A549 (cell line): ENCODE data around the gene CAMKMT. TPM values are rescaled to one million over a fixed set of nuclear protein-coding genes. Genes with fewer than 3 reads are reported as not detected.

Experiments
- ATAC-seq, 2 experiments: fragments of 200-7000 bp in 1 of 2; fragments of >200 bp in 1 of 2; cut with Nextera tagmentation in 1 of 2; cut with Tn5 transposase in 1 of 2; 3 replicates each; pipeline versions ENCODE4 v1.8.0 to v1.9.1; 2018 to 2020; ENCODE audit warnings: mild to moderate bottlenecking in 1 of 2, moderate library complexity in 1 of 2
- CTCF ChIA-PET: fragments of 300-600 bp; sonication (Branson Sonifier 250); formaldehyde crosslinking; extraction: SDS; loops from one replicate; lab custom pipeline; 2021; ENCODE audit warnings: antibody characterized with exemption, inconsistent platforms; lab: Yijun Ruan, JAX
- POLR2A ChIA-PET: fragments of 350-600 bp; formaldehyde crosslinking; extraction: SDS; loops from one replicate; lab custom pipeline; 2021; ENCODE audit warnings: antibody characterized with exemption, inconsistent platforms; lab: Yijun Ruan, JAX
- DNase-seq, 2 experiments: peaks; one replicate each; pipeline versions ENCODE4 v3.0.0 to v3.0.0-alpha.2; 2011 to 2016; ENCODE audit warnings: low read depth in 1 of 2, low spot score in 1 of 2
- FAIRE-seq: peaks from 2 replicates; lab custom pipeline; 2011; peaks lifted over from hg19 to GRCh38; lab: Jason Lieb, UNC
- H3K27ac ChIP-seq, 2 experiments: fragments of >200 bp; sonication (Bioruptor Twin); formaldehyde crosslinking; 3 replicates each; pipeline ENCODE4 v1.5.1; 2016 to 2017
- H3K4me1 ChIP-seq: fragments of >200 bp; sonication (Bioruptor Twin); formaldehyde crosslinking; 3 replicates; pipeline ENCODE4 v1.6.1; 2016
- H3K4me2 ChIP-seq: fragments of >200 bp; sonication (Bioruptor Twin); formaldehyde crosslinking; 3 replicates; pipeline ENCODE4 v1.6.1; 2016
- H3K4me3 ChIP-seq: fragments of >200 bp; sonication (Bioruptor Twin); formaldehyde crosslinking; 3 replicates; pipeline ENCODE4 v1.5.1; 2016
- H3K9me3 ChIP-seq: fragments of >200 bp; sonication (Bioruptor Twin); formaldehyde crosslinking; 3 replicates; pipeline ENCODE4 v1.6.1; 2016
- CBX2 ChIP-seq: fragments of 200-600 bp; sonication (generic); IDR thresholded peaks from 2 replicates; pipeline ENCODE4 v1.6.1; 2016; ENCODE audit warnings: low read depth, mild to moderate bottlenecking, borderline replicate concordance
- CEBPB ChIP-seq, 2 experiments: fragments of >200 bp in 1 of 2; sonication (Bioruptor Twin) in 1 of 2; formaldehyde crosslinking in 1 of 2; IDR thresholded peaks; 2 replicates each; pipeline ENCODE4 v1.6.1; 2012 to 2016
- CHD2 ChIP-seq: fragments of 150-350 bp; IDR thresholded peaks from 2 replicates; pipeline ENCODE4 v1.6.1; 2014; ENCODE audit warnings: low read length; ENCODE audit not compliant: partially characterized antibody
- FOSL2 ChIP-seq, 2 experiments: fragments of 450-650 bp in 1 of 2; fragments of >200 bp in 1 of 2; sonication (Bioruptor Twin) in 1 of 2; formaldehyde crosslinking; IDR thresholded peaks; 2 replicates each; pipeline versions ENCODE4 v1.5.0 to v1.6.1; 2016 to 2020; ENCODE audit warnings: mild to moderate bottlenecking in 1 of 2, moderate library complexity in 1 of 2
- FOXS1 ChIP-seq: fragments of 250-450 bp; sonication (Bioruptor Pico); IDR thresholded peaks from 2 replicates; pipeline ENCODE4 v1.5.0; 2020; ENCODE audit warnings: mild to moderate bottlenecking, moderate library complexity
- GATA3 ChIP-seq: IDR thresholded peaks from 2 replicates; pipeline ENCODE4 v1.6.1; 2012; ENCODE audit warnings: borderline replicate concordance
- HEYL ChIP-seq: fragments of 250-450 bp; sonication (Bioruptor Pico); IDR thresholded peaks from 2 replicates; pipeline ENCODE4 v1.8.0; 2021; ENCODE audit warnings: mild to moderate bottlenecking, moderate library complexity
- HOXA7 ChIP-seq: fragments of 250-450 bp; sonication (Bioruptor Pico); IDR thresholded peaks from 2 replicates; pipeline ENCODE4 v1.5.0; 2020; ENCODE audit warnings: mild to moderate bottlenecking, moderate library complexity
- HOXB13 ChIP-seq: fragments of 250-450 bp; sonication (Bioruptor Pico); IDR thresholded peaks from 2 replicates; pipeline ENCODE4 v1.5.0; 2020; ENCODE audit warnings: low read depth, mild to moderate bottlenecking, moderate library complexity
- JUN ChIP-seq, 2 experiments: fragments of >200 bp; sonication (Bioruptor Twin); formaldehyde crosslinking; IDR thresholded peaks; 2 replicates in 1 of 2; 3 replicates in 1 of 2; pipeline ENCODE4 v1.6.1; 2016 to 2017
- KDM1A ChIP-seq: fragments of 200-600 bp; sonication (generic); IDR thresholded peaks from 2 replicates; pipeline ENCODE4 v1.6.1; 2016; ENCODE audit warnings: low read depth, mild to moderate bottlenecking
- KDM5A ChIP-seq: fragments of 200-600 bp; sonication (generic); IDR thresholded peaks from 2 replicates; pipeline ENCODE4 v1.6.1; 2016; ENCODE audit warnings: antibody characterized with exemption, mild to moderate bottlenecking
- MAZ ChIP-seq: fragments of 150-350 bp; IDR thresholded peaks from 2 replicates; pipeline ENCODE4 v1.6.1; 2014; ENCODE audit warnings: antibody characterized with exemption, low read depth, low read length, borderline replicate concordance
- NPAS2 ChIP-seq: fragments of 250-450 bp; sonication (Bioruptor Pico); IDR thresholded peaks from 2 replicates; pipeline ENCODE4 v1.8.0; 2022; ENCODE audit warnings: mild to moderate bottlenecking, moderate library complexity, borderline replicate concordance
- PHF8 ChIP-seq: fragments of 200-600 bp; sonication (generic); IDR thresholded peaks from 2 replicates; pipeline ENCODE4 v1.6.1; 2016; ENCODE audit warnings: low read depth, mild to moderate bottlenecking, antibody characterized with exemption, moderate library complexity, borderline replicate concordance
- POLR2AphosphoS2 ChIP-seq: conservative IDR thresholded peaks from 2 replicates; pipeline ENCODE4 v1.6.1; 2012; ENCODE audit warnings: low read length, improper control_type of control experiment, inconsistent platforms
- RARB ChIP-seq: fragments of 250-450 bp; sonication (Bioruptor Pico); IDR thresholded peaks from 2 replicates; pipeline ENCODE4 v1.8.0; 2021; ENCODE audit warnings: mild to moderate bottlenecking, moderate library complexity
- RFX5 ChIP-seq: fragments of 450-650 bp; IDR thresholded peaks from 2 replicates; pipeline ENCODE4 v1.7.1; 2014; ENCODE audit warnings: antibody characterized with exemption, mild to moderate bottlenecking, moderate library complexity
- RNF2 ChIP-seq: fragments of 200-600 bp; sonication (generic); IDR thresholded peaks from 2 replicates; pipeline ENCODE4 v1.6.1; 2016; ENCODE audit warnings: low read depth, mild to moderate bottlenecking, antibody characterized with exemption, moderate library complexity, borderline replicate concordance
- SMC3 ChIP-seq: fragments of >200 bp; sonication (Bioruptor Twin); formaldehyde crosslinking; IDR thresholded peaks from 3 replicates; pipeline ENCODE4 v1.6.1; 2018; ENCODE audit warnings: inconsistent platforms
- SREBF2 ChIP-seq: fragments of 450-650 bp; IDR thresholded peaks from 2 replicates; pipeline ENCODE4 v1.6.1; 2014; ENCODE audit warnings: mild to moderate bottlenecking, moderate library complexity
- TFCP2L1 ChIP-seq: fragments of 250-450 bp; sonication (Bioruptor Pico); IDR thresholded peaks from 2 replicates; pipeline ENCODE4 v1.5.0; 2021; ENCODE audit warnings: mild to moderate bottlenecking
- TP53 ChIP-seq: fragments of 250-450 bp; sonication (Bioruptor Pico); IDR thresholded peaks from 2 replicates; pipeline ENCODE4 v1.5.0; 2021; ENCODE audit warnings: mild to moderate bottlenecking, moderate library complexity
- ZFP36 ChIP-seq: fragments of 450-650 bp; IDR thresholded peaks from 2 replicates; pipeline ENCODE4 v1.6.1; 2014; ENCODE audit warnings: borderline replicate concordance; ENCODE audit not compliant: partially characterized antibody
- WGBS: methylation state at CpG from one replicate; pipeline ENCODE4 v1.1.6; 2017; ENCODE audit errors: missing lambda C conversion rate; 5-methylcytosine and 5-hydroxymethylcytosine counted together
- polyA plus RNA-seq, 4 experiments: library from polyadenylated mRNA; depleted of rRNA in 3 of 4; stranded (reverse); fragments of >200 nt; fragmentation: RNase III in 1 of 4; extraction: RNeasy Plus Mini Kit Qiagen cat#74134 plus additional on column Dnase treatment in 1 of 4; gene quantifications; 2 replicates in 3 of 4; 3 replicates in 1 of 4; pipeline ENCODE4 v1.2.3, GENCODE V29; 2011 to 2017
- TF ChIP-seq, protein P1 (sequence below): fragments of >200 bp; sonication (Bioruptor Twin); formaldehyde crosslinking; IDR thresholded peaks from 3 replicates; pipeline ENCODE4 v1.5.1; 2016
- TF ChIP-seq, protein P2 (sequence below): fragments of 250-450 bp; sonication (Bioruptor Pico); IDR thresholded peaks from 2 replicates; pipeline ENCODE4 v1.5.0; 2020; ENCODE audit warnings: low read depth, mild to moderate bottlenecking, moderate library complexity
- TF ChIP-seq, protein P3 (sequence below): IDR thresholded peaks from 2 replicates; pipeline ENCODE4 v1.6.1; 2012
- TF ChIP-seq, protein P4 (sequence below): IDR thresholded peaks from 2 replicates; pipeline ENCODE4 v1.6.1; 2012; ENCODE audit warnings: low read depth, borderline replicate concordance

CAMKMT gene
- polyA plus RNA-seq, 2 of the 4 experiments (the other 2 are of a cell fraction) = 6.5 to 15.7 TPM

DNA sequence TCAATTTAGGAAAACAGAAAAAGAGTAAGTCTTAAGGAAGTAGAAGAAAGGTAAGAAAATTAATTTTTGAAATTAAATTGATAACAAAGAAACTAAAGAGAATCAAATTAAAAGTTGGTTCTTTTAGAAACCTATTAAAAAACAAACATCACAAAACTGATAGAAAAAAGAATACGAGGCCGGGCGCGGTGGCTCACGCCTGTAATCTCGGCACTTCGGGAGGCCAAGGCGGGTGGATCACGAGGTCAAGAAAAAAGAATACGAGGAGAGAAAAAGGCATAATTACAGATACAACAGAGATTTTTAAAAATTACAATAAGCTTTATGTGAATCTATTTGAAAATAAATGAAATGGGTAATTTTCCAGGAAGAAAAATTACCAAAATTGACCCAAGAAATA lies 12.2 kb upstream of the CAMKMT start:
- H3K4me1 ChIP-seq = no peaks in the 10 kb centered on the region

DNA sequence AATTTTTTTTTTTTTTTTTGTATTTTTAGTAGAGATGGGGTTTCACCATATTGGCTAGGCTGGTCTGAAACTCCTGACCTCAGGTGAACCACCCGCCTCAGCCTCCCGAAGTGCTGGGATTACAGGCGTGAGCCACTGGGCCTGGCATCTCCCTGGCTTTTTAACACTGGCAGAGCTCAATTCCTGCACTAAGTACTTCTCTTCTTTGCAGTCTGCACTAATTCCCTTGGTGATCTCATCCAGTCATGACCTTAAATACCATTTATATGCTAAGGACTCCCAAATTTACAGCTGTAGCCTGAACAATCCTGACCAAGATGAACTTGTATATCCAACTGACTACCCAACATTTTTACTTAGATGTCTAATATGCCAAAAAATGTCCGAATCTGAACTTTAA lies 10.7 kb upstream of the CAMKMT start:
- no peak for ATAC-seq
- TF ChIP-seq TFCP2L1 = no peak
- TF ChIP-seq SMC3 = no peak
- TF ChIP-seq, protein P1, sequence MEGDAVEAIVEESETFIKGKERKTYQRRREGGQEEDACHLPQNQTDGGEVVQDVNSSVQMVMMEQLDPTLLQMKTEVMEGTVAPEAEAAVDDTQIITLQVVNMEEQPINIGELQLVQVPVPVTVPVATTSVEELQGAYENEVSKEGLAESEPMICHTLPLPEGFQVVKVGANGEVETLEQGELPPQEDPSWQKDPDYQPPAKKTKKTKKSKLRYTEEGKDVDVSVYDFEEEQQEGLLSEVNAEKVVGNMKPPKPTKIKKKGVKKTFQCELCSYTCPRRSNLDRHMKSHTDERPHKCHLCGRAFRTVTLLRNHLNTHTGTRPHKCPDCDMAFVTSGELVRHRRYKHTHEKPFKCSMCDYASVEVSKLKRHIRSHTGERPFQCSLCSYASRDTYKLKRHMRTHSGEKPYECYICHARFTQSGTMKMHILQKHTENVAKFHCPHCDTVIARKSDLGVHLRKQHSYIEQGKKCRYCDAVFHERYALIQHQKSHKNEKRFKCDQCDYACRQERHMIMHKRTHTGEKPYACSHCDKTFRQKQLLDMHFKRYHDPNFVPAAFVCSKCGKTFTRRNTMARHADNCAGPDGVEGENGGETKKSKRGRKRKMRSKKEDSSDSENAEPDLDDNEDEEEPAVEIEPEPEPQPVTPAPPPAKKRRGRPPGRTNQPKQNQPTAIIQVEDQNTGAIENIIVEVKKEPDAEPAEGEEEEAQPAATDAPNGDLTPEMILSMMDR = no peak
- no peak for TF ChIP-seq FOXS1 (CRISPR knock-in tag)
- no peak for TF ChIP-seq CEBPB (IDR thresholded peaks at IDR 0.05)
- TF ChIP-seq KDM5A = no peak
- TF ChIP-seq, protein P2, sequence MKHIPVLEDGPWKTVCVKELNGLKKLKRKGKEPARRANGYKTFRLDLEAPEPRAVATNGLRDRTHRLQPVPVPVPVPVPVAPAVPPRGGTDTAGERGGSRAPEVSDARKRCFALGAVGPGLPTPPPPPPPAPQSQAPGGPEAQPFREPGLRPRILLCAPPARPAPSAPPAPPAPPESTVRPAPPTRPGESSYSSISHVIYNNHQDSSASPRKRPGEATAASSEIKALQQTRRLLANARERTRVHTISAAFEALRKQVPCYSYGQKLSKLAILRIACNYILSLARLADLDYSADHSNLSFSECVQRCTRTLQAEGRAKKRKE = no peak
- TF ChIP-seq HOXB13 (CRISPR knock-in tag) = no peak
- WGBS = 98% methylated on average over 4 of the region's 4 CpGs

More for the DNA sequence above, 12.2 kb upstream of the CAMKMT start:
- no peak for DNase-seq
- 95% methylated on average over 10 of the region's 10 CpGs for WGBS
- TF ChIP-seq HEYL (CRISPR knock-in tag) = no peak
- TF ChIP-seq MAZ = no peak
- TF ChIP-seq KDM1A = no peak
- TF ChIP-seq PHF8 = no peak
- no peak for TF ChIP-seq ZFP36
- TF ChIP-seq, protein P3, sequence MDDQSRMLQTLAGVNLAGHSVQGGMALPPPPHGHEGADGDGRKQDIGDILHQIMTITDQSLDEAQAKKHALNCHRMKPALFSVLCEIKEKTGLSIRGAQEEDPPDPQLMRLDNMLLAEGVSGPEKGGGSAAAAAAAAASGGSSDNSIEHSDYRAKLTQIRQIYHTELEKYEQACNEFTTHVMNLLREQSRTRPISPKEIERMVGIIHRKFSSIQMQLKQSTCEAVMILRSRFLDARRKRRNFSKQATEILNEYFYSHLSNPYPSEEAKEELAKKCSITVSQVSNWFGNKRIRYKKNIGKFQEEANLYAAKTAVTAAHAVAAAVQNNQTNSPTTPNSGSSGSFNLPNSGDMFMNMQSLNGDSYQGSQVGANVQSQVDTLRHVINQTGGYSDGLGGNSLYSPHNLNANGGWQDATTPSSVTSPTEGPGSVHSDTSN = no peak
- no peak for TF ChIP-seq SREBF2
- TF ChIP-seq RARB = no peak
- no peak for TF ChIP-seq RNF2
- TF ChIP-seq CBX2 = no peak
- no peak overlapping the region for H3K4me3 ChIP-seq
- no peak for FAIRE-seq
- H3K4me2 ChIP-seq = no peak overlapping the region
- no peak for ATAC-seq
- POLR2A ChIA-PET = interaction anchor here (1.2 kb wide), 1 partner anchor 12 kb away, joined by 3 read pairs; the partner anchor contains the start of genes CAMKMT and PREPL
- CTCF ChIA-PET = interaction anchor here (0.6 to 3.4 kb wide), 3 partner anchors 11 to 305 kb away, joined by 3 to 19 read pairs (median 3); no protein-coding TSS in a partner anchor
- H3K9me3 ChIP-seq = no peaks in the 10 kb centered on the region
- H3K27ac ChIP-seq = no peak overlapping the region

GRCh38 chr2:44351676-44352075 lies 10.1 kb upstream of the CAMKMT start:
- no peak for DNase-seq
- WGBS = 94% methylated on average over 2 of the region's 2 CpGs
- no peak overlapping the region for H3K27ac ChIP-seq
- no peaks in the 10 kb centered on the region for H3K9me3 ChIP-seq
- no peaks in the 10 kb centered on the region for H3K4me1 ChIP-seq
- TF ChIP-seq RARB (no peak), POLR2AphosphoS2 (no peak), FOSL2 (IDR thresholded peaks at IDR 0.05) (no peak), FOSL2 (CRISPR knock-in tag; IDR thresholded peaks at IDR 0.05) (no peak), TFCP2L1 (no peak), GATA3 (no peak), HOXA7 (CRISPR knock-in tag) (no peak), TP53 (no peak), NPAS2 (CRISPR knock-in tag) (no peak), HOXB13 (CRISPR knock-in tag) (no peak), JUN (IDR thresholded peaks at IDR 0.05) (no peak), RFX5 (no peak), CHD2 (no peak), MAZ (no peak)
- TF ChIP-seq, protein P4, sequence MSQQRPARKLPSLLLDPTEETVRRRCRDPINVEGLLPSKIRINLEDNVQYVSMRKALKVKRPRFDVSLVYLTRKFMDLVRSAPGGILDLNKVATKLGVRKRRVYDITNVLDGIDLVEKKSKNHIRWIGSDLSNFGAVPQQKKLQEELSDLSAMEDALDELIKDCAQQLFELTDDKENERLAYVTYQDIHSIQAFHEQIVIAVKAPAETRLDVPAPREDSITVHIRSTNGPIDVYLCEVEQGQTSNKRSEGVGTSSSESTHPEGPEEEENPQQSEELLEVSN = no peak
- no peak for FAIRE-seq
- POLR2A ChIA-PET = interaction anchor here (1.7 kb wide), 1 partner anchor 9 kb away, joined by 11 read pairs; the partner anchor contains the start of genes CAMKMT and PREPL
- H3K4me2 ChIP-seq = no peak overlapping the region
- no peak for ATAC-seq
- CTCF ChIA-PET = interaction anchor here (0.7 to 2.1 kb wide), 9 partner anchors 9 to 308 kb away, joined by 3 to 9 read pairs (median 3); partner anchors contain the start of genes CAMKMT and PREPL
- no peak overlapping the region for H3K4me3 ChIP-seq

More for the DNA sequence above, 10.7 kb upstream of the CAMKMT start:
- DNase-seq (no peak), FAIRE-seq (no peak)
- no peak overlapping the region for H3K4me2 ChIP-seq
- CTCF ChIA-PET = interaction anchor here (0.6 to 2.1 kb wide), 8 partner anchors 8 to 307 kb away, joined by 3 to 9 read pairs (median 4); partner anchors contain the start of genes CAMKMT and PREPL
- H3K9me3 ChIP-seq = no peaks in the 10 kb centered on the region
- POLR2A ChIA-PET = interaction anchor here (0.6 to 1.7 kb wide), 2 partner anchors 10 to 546 kb away, joined by 3 to 11 read pairs; partner anchors contain the start of genes CAMKMT and PREPL
- no peaks in the 10 kb centered on the region for H3K4me1 ChIP-seq
- no peak overlapping the region for H3K4me3 ChIP-seq
- H3K27ac ChIP-seq = no peak overlapping the region
